Large intestine (tissue), 3 donors: ENCODE results near the gene MT2A. TPM values are rescaled to one million over a fixed set of nuclear protein-coding genes. Genes with fewer than 3 reads are reported as not detected.

Experiments used
- DNase-seq, 2 donors: peaks; one replicate each; pipeline versions ENCODE4 v3.0.0 to v3.0.0-alpha.2; 2013
- H3K27ac ChIP-seq: one replicate; pipeline ENCODE4 v1.5.1; 2013; ENCODE audit warnings: low read length
- H3K27me3 ChIP-seq: 2 replicates; pipeline ENCODE4 v1.6.1; 2013; ENCODE audit warnings: low read length; ENCODE audit not compliant: control insufficient read depth, insufficient read depth
- H3K36me3 ChIP-seq: 2 replicates; pipeline ENCODE4 v1.6.1; 2013; ENCODE audit warnings: low read length; ENCODE audit not compliant: control insufficient read depth, insufficient read depth
- H3K4me1 ChIP-seq: one replicate; pipeline ENCODE4 v1.6.1; 2013; ENCODE audit warnings: low read length; ENCODE audit not compliant: control insufficient read depth, insufficient read depth
- H3K4me3 ChIP-seq: one replicate; pipeline ENCODE4 v1.5.1; 2013; ENCODE audit warnings: low read length
- H3K9me3 ChIP-seq: one replicate; pipeline ENCODE4 v1.6.1; 2013; ENCODE audit warnings: mild to moderate bottlenecking, low read depth, low read length, moderate library complexity; ENCODE audit not compliant: control insufficient read depth
- WGBS: methylation state at CpG from one replicate; pipeline ENCODE4 v1.1.5; 2013; ENCODE audit warnings: low lambda C conversion rate; ENCODE audit not compliant: insufficient coverage; 5-methylcytosine and 5-hydroxymethylcytosine counted together
- polyA plus RNA-seq: library from polyadenylated mRNA; unstranded; fragments of 120-200 nt; gene quantifications from one replicate; pipeline ENCODE4 v1.2.1, GENCODE V29; 2013

The MT2A gene
- polyA plus RNA-seq, 1 donor = 115 TPM

DNA sequence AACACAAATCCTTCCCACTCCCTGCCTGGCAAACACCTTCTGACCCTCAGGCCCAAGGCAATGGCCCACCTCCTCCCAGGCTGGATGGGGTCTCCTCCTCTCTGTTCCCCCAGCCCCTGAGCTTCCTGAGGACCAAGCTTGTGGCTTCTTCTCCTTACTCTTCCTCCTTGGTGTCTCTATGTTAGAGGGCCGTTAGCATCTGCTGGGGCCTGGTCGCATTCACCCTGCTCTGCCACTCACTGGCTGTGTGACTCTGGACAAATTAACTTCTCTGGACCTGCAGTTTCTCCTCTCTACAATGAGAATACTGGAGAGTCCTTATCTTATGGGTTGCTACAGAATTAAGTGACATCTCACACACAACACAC, 725 bp upstream of the MT2A start:
- H3K4me3 ChIP-seq = peak overlapping the region; percentile 80
- H3K9me3 ChIP-seq = no peaks in the 10 kb centered on the region
- peaks cover 28% of the 10 kb centered on the region for H3K4me1 ChIP-seq
- no CpG with 5 or more reads among the region's 2 CpGs for WGBS
- no peaks in the 10 kb centered on the region for H3K36me3 ChIP-seq
- peak in 1 of 2 donors; percentile 14 for DNase-seq
- no peaks in the 10 kb centered on the region for H3K27me3 ChIP-seq
- peak overlapping the region; percentile 80 for H3K27ac ChIP-seq

DNA sequence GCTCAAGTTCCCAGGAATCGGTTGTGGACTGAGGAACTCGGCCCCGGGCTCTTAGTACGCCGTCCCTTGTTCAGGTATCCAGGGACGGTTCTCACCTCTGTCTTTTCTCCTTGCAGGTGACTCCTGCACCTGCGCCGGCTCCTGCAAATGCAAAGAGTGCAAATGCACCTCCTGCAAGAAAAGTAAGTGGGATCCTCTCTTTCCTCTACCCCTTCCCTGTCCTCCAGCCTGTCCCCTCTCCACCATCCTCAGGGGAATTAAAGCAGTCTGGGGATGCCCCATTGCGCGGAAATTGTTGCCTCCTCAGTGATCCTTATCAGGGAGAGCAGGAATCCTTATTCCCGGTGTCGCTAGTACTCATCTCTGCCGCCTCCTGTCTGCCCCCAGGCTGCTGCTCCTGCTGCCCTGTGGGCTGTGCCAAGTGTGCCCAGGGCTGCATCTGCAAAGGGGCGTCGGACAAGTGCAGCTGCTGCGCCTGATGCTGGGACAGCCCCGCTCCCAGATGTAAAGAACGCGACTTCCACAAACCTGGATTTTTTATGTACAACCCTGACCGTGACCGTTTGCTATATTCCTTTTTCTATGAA, 585 bp downstream of the MT2A start:
- H3K27me3 ChIP-seq = no peaks in the 10 kb centered on the region
- DNase-seq = peak in 1 of 2 donors; percentile 32
- peaks cover 28% of the 10 kb centered on the region for H3K4me1 ChIP-seq

DNA sequence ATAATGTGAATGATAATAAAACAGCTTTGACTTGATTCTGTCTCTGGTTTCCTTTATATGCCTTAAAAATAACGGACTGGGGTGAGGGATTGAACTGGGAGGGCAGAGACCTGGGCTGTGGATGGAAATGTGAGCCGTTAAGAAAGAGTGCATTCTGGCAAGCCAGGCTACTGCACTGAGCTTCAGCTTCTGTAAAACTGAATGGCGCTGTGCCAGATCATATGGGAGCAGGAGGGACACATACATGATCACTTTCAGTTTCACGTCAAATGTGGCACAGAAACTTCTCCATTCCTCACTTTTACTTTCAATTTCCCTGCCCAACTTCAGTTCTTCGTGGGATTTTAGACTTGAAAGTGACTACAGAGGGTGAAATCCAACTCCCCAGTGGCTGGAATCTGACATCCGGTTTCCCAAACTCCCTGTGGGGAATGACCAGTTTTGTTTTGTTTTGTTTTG, 1.1 kb downstream of the MT2A start:
- Histone ChIP-seq H3K36me3 (no peaks in the 10 kb centered on the region), H3K27ac (peak overlapping the region; percentile 39), H3K9me3 (no peaks in the 10 kb centered on the region), H3K4me3 (peak overlapping the region; percentile 80), H3K4me1 (peaks cover 28% of the 10 kb centered on the region), H3K27me3 (no peaks in the 10 kb centered on the region)
- WGBS = 0% methylated on average over 1 of the region's 6 CpGs
- DNase-seq = peak; percentile 87 to 91

More for the DNA sequence above, 585 bp downstream of the MT2A start:
- no peaks in the 10 kb centered on the region for H3K9me3 ChIP-seq
- no CpG with 5 or more reads among the region's 21 CpGs for WGBS
- no peaks in the 10 kb centered on the region for H3K36me3 ChIP-seq
- peak overlapping the region; percentile 71 for H3K27ac ChIP-seq
- peak overlapping the region; percentile 80 for H3K4me3 ChIP-seq

DNA sequence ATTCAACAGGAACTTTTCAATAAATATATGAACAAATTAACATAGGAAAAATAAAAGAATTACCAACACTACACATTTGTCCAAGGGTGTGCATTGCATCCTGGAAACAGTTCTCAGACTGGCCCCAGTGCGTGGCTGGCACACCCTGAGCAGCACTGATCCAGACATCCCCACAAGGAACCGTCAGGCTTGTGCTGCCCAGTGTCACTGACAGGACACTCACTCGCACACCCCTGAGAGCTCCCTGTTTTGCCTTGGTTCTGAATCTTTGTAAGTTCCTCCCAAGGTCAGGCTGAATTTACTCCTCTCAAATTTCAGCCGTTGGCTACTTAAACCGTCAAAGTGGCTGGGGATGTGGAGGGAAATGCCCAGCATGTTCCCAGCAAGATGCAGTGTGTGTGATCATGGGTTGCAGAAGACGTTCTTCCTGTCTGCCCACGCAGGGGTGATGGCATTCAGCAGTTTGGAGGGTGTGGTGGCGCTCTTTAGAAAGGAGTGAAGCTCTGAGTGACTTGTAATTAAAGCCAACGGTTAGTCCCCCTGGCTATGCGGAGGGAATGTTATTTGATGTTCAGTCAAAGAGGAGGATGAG, 1.7 kb downstream of the MT2A start:
- WGBS = no CpG with 5 or more reads among the region's 10 CpGs
- H3K27me3 ChIP-seq = no peaks in the 10 kb centered on the region
- H3K27ac ChIP-seq = peak overlapping the region; percentile 39
- H3K4me1 ChIP-seq = peaks cover 28% of the 10 kb centered on the region
- peak overlapping the region; percentile 80 for H3K4me3 ChIP-seq
- no peaks in the 10 kb centered on the region for H3K9me3 ChIP-seq
- DNase-seq = peak in 1 of 2 donors; percentile 35
- no peaks in the 10 kb centered on the region for H3K36me3 ChIP-seq

DNA sequence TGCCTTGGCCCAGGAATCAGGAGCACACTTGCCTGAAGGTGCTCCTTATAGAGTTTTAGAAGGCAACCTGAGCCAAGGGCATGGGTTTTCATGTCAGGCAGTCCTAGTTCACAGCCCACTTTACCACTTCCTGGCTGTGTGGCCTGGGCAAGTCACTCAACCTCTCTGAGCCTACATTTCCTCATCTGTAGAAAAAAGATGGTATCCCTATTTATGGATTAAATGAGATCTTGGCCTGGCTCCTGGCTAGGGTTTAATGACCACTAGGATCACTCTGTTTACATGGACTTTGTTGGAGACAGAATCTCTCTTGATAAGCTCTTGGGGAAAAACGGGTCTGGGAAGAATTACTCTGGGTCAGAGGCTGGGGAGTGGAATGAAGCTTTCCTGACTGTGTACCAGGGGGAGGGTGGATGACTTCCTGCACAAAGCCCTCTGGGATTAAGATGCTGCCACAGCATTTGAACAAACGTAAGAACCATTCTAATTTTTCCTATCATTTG, 2.3 kb downstream of the MT2A start:
- H3K27ac ChIP-seq = peak overlapping the region; percentile 39
- H3K9me3 ChIP-seq = no peaks in the 10 kb centered on the region
- H3K4me3 ChIP-seq = no peak overlapping the region
- H3K36me3 ChIP-seq = no peaks in the 10 kb centered on the region
- peak in 1 of 2 donors; percentile 23 for DNase-seq
- WGBS = no CpG with 5 or more reads among the region's 2 CpGs
- H3K4me1 ChIP-seq = peaks cover 28% of the 10 kb centered on the region
- no peaks in the 10 kb centered on the region for H3K27me3 ChIP-seq

DNA sequence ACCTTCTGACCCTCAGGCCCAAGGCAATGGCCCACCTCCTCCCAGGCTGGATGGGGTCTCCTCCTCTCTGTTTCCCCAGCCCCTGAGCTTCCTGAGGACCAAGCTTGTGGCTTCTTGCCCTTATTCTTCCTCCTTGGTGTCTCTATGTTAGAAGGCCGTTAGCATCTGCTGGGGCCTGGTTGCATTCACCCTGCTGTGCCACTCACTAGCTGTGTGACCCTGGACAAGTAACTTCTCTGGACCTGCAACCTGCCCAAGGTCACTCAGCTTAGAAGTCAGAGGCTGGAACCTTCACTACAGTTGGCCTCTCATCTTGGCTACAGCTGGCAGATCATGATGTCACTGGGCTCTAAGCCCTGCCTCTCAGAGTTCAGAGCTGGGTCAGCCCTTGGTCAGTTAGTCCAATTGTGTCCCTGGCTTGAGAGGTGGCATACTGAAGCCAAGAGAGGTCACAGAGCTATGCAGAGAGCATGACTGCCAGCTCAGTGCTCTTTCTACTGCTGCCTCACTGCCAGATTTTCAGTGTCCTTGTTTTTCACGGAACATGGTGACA, 3.0 kb downstream of the MT2A start:
- no peak for DNase-seq

DNA sequence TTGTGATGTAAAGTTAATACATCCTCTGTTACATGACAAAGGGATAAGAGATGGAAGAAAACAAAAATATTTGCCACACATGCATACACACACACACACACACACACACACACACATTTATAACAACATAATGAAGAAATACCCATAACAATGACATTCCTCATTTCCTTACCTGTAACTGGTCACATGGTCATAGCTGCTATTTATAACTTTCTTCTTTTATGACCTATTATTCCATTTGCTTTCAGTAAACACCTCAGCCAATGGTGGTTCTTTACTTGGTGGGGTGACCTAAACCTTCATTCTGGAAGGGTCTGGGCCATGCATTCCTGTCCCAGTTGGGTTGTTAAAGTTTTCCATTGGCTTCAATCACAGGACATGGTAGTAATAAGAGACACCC, 5.3 kb downstream of the MT2A start:
- Histone ChIP-seq H3K9me3 (no peaks in the 10 kb centered on the region), H3K36me3 (no peaks in the 10 kb centered on the region), H3K27ac (no peak overlapping the region), H3K4me1 (peaks cover 13% of the 10 kb centered on the region), H3K4me3 (no peak overlapping the region), H3K27me3 (peaks cover 16% of the 10 kb centered on the region)
- DNase-seq = no peak

More for the DNA sequence above, 3.0 kb downstream of the MT2A start:
- no CpG with 5 or more reads among the region's 2 CpGs for WGBS
- Histone ChIP-seq H3K36me3 (no peaks in the 10 kb centered on the region), H3K4me1 (peaks cover 28% of the 10 kb centered on the region), H3K27me3 (no peaks in the 10 kb centered on the region), H3K9me3 (no peaks in the 10 kb centered on the region), H3K4me3 (no peak overlapping the region), H3K27ac (no peak overlapping the region)

DNA sequence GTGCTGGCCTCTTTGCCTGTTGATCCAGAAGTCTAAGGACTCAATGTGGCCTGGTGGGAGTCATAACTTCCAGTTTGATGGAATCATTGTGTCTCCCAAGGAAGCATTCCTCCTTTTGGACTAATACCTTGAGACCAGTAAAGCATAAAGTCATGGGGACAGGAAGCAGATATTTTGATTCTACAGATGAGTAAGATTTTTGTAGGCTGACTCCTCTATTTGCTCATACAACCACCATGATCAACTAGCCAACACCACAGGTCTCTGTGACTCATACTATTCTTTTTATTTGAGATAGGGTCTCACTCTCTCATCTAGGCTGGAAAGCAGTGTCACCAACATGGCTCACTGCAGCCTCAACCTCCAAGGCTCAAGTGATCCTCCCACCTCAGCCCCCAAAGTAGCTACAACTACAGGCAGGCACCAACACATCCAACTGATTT, 6.2 kb downstream of the MT2A start:
- no peak for DNase-seq
- H3K36me3 ChIP-seq = no peaks in the 10 kb centered on the region
- peaks cover 22% of the 10 kb centered on the region for H3K27me3 ChIP-seq
- H3K27ac ChIP-seq = no peak overlapping the region
- H3K9me3 ChIP-seq = no peaks in the 10 kb centered on the region
- H3K4me1 ChIP-seq = peaks cover 5% of the 10 kb centered on the region
- H3K4me3 ChIP-seq = no peak overlapping the region

DNA sequence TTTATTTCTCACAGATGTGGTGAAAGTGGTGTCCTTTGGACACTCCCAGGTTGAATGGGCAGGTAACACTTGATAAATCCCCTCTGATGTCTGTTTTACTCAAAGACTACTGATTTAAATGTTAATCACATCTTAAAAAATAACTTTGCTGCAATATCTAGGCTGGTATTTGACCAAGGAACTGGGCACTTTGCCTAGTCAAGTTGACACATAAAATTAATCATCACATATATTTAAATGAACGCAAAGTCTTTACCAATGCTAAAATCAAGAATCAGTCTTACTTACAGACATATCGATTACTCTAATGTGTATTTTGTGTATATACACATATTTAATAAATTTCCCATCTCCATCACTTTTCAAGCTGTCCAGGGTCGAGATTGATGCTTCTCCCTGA, 7.0 kb downstream of the MT2A start:
- H3K27ac ChIP-seq = no peak overlapping the region
- peaks cover 22% of the 10 kb centered on the region for H3K27me3 ChIP-seq
- no peaks in the 10 kb centered on the region for H3K36me3 ChIP-seq
- peaks cover 1% of the 10 kb centered on the region for H3K4me1 ChIP-seq
- H3K4me3 ChIP-seq = no peak overlapping the region
- no peaks in the 10 kb centered on the region for H3K9me3 ChIP-seq
- no peak for DNase-seq
- WGBS = 100% methylated on average over 1 of the region's 3 CpGs

DNA sequence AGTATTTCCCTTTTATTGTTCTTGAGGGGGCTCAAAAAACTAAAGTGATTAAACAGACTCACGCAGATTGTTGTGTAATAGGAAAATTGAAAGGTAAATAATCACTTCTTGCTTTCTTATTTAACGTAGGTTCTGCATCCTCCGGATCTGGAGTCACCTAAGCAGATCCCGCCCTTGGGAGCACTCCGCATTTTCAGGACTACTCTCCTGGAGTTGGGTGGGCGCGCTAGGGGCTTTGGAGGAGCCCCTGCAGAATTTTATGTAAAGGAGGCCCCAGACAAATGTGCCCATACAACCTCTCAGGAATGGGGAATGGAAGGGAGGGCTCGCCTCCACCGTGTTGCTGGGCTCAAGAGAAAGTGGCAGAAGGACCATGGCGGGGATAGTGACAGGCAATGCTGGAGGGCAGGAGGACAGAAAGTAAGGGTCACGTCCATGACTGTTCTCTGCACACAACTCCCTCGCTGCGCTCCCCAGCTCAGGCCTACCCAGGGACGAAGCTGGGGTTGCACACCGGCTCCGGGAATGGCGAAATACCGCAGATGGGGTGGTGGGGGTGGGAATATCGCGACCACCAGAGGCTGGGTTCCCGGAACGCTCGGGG, 8.3 kb downstream of the MT2A start:
- peaks cover 3% of the 10 kb centered on the region for H3K4me1 ChIP-seq
- H3K27me3 ChIP-seq = peaks cover 22% of the 10 kb centered on the region
- H3K36me3 ChIP-seq = no peaks in the 10 kb centered on the region
- no peak overlapping the region for H3K27ac ChIP-seq
- no peaks in the 10 kb centered on the region for H3K9me3 ChIP-seq
- no peak for DNase-seq
- H3K4me3 ChIP-seq = peak overlapping the region; percentile 27
- no CpG with 5 or more reads among the region's 23 CpGs for WGBS
